ENCODE results near the gene GBGT1. TPM values are rescaled to one million over a fixed set of nuclear protein-coding genes. Genes with fewer than 3 reads are reported as not detected.
"Not testable (repeated sequence)": the region's sequence is repeated elsewhere in the genome, so short reads cannot be mapped to it uniquely, and the experiment has no call there.

The GBGT1 gene
- total RNA-seq, 6 experiments from 2014 or later = 1.1 to 2.8 (median 1.7) TPM

DNA sequence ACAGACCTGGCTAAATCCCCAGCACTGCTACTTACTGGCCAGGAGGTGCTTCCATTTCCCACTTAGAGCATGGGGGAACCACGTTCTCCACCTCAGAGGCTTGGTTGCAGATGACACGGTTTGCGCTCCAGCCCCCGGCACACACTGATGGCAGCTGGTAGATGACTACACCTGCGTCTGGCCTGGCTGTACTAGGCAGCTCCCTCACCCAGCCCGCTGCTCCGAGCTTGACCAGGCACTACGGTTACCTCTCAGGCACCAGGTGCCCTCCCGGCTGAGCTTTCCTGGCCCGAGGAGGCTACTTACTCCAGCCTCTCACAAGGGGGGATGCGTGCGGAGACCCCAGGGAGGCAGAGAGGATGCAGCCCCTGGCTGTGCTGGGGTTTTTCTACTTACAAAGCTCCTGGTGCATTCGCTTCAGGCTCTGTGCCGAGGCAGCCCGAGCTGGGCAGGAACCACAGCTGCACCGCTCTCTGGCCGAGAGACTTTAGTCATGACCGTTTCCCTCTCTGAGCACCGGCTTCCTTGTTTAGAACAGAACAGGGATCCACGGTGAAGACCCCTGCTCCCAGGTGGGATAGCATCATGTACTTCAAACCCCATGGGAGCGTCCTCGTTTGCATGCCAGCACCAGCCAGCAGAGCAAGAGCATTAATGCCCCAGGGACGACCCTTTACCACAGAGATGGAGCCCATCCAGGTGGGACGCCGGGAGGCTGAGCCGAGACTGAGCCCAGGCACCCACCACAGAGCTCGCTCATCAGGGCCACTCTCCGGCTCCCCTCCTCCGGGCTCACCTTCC lies 7.6 kb upstream of the GBGT1 start:
- Mint-ChIP-seq H3K9me3 (no peaks in the 10 kb centered on the region), H3K4me1 (ENCODE audit: low read depth) (peaks cover 5% of the 10 kb centered on the region; the same call in 1 of the 2 replicates), H3K27me3 (ENCODE audit: insufficient read depth) (peaks cover 40% of the 10 kb centered on the region), H3K4me3 (no peak overlapping the region), H3K36me3 (ENCODE audit: low read depth) (no peaks in the 10 kb centered on the region), H3K27ac (no peak overlapping the region)
- TF ChIP-seq, protein P1, sequence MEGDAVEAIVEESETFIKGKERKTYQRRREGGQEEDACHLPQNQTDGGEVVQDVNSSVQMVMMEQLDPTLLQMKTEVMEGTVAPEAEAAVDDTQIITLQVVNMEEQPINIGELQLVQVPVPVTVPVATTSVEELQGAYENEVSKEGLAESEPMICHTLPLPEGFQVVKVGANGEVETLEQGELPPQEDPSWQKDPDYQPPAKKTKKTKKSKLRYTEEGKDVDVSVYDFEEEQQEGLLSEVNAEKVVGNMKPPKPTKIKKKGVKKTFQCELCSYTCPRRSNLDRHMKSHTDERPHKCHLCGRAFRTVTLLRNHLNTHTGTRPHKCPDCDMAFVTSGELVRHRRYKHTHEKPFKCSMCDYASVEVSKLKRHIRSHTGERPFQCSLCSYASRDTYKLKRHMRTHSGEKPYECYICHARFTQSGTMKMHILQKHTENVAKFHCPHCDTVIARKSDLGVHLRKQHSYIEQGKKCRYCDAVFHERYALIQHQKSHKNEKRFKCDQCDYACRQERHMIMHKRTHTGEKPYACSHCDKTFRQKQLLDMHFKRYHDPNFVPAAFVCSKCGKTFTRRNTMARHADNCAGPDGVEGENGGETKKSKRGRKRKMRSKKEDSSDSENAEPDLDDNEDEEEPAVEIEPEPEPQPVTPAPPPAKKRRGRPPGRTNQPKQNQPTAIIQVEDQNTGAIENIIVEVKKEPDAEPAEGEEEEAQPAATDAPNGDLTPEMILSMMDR (IDR thresholded peaks at IDR 0.05) = no peak
- no peak for DNase-seq

DNA sequence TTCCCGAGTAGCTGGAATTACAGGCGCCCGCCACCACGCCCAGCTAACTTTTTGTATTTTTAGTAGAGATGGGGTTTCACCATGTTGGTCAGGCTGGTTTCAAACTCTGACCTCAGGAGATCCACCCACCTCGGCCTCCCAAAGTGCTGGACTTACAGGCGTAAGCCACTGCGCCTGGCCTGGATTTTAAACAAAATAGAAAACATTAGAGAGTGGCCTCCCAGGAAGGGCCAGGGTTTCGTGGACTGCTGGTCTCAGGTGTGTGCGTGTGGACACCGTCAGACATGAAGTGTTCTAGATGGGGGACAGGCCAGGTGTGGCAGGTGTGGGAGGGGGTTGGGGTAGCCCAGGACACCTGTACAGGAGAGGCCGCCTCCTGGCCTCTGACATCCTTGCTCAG lies 7.0 kb upstream of the GBGT1 start:
- no peak for DNase-seq
- TF ChIP-seq, protein P1 (IDR thresholded peaks at IDR 0.05) = no peak
- Mint-ChIP-seq H3K27ac (no peak overlapping the region), H3K4me3 (no peak overlapping the region), H3K27me3 (ENCODE audit: insufficient read depth) (peaks cover 35% of the 10 kb centered on the region), H3K9me3 (no peaks in the 10 kb centered on the region), H3K4me1 (ENCODE audit: low read depth) (peaks cover 5% of the 10 kb centered on the region; the same call in 1 of the 2 replicates), H3K36me3 (ENCODE audit: low read depth) (no peaks in the 10 kb centered on the region)

DNA sequence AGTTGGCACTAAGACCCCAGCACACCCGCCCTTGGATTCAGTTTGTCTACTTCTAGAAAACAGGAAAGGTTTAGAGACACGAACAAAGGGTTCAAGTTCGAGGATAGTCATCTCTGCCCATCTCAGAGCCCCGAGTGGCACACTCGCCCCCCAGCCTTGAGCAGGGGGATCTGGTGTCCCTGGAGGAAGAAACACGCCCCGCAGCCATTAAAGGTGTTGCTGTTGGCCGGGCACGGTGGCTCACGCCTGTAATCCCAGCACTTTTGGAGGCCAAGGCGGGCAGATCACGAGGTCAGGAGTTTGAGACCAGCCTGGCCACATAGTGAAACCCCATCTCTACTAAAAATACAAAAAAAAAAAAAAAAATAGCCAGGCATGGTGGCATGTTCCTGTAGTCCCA lies 6.0 kb upstream of the GBGT1 start:
- DNase-seq; H3K27ac Mint-ChIP-seq; H3K4me1 Mint-ChIP-seq (ENCODE audit: low read depth); H3K36me3 Mint-ChIP-seq (ENCODE audit: low read depth); H3K4me3 Mint-ChIP-seq; H3K9me3 Mint-ChIP-seq: not testable (repeated sequence)
- peaks cover 28% of the 10 kb centered on the region for H3K27me3 Mint-ChIP-seq (ENCODE audit: insufficient read depth)

DNA sequence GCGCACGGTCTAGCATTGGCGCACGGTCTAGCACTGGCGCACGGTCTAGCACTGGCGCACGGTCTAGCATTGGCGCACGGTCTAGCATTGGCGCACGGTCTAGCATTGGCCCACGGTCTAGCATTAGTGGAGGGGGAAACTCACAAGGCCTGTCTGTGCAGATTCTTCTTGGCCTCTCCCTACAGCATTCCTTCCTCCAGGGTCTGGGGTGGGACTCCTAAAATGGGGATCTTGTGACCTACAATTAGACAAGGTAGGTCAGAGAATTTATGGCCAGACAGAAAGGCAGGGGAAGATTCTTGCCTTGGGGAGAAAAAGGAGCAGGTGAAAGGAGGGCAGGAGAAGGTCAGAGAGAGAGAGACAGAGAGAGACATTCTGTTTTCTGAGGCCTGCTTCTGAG lies 5.4 kb upstream of the GBGT1 start:
- H3K9me3 Mint-ChIP-seq = no peaks in the 10 kb centered on the region
- no peak overlapping the region for H3K4me3 Mint-ChIP-seq
- DNase-seq = no peak
- H3K36me3 Mint-ChIP-seq (ENCODE audit: low read depth) = no peaks in the 10 kb centered on the region
- TF ChIP-seq, protein P1 (IDR thresholded peaks at IDR 0.05) = no peak
- peaks cover 5% of the 10 kb centered on the region; the same call in 1 of the 2 replicates for H3K4me1 Mint-ChIP-seq (ENCODE audit: low read depth)
- no peak overlapping the region for H3K27ac Mint-ChIP-seq
- H3K27me3 Mint-ChIP-seq (ENCODE audit: insufficient read depth) = peaks cover 24% of the 10 kb centered on the region

DNA sequence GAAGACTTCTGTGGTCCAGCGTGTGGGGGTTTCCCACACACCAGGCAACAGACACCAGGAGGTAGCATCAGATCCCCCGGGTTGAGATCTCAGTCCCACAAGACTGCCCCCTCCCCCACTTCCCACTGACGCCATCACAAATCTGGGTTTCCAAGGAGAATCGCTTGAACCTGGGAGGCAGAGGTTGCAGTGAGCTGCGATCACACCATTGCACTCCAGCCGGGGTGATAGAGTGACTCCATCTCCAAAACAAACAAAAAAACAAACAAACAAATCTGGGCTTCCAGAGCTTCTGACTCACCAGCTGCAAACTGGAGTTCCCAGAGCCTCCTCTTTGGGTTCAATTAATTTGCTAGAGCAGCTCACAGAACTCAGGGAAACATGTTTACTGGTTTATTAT lies 4.7 kb upstream of the GBGT1 start:
- peak overlapping the region; percentile 66; the same call in 1 of the 2 replicates for H3K27ac Mint-ChIP-seq
- no peak overlapping the region for H3K4me3 Mint-ChIP-seq
- TF ChIP-seq, protein P1 (IDR thresholded peaks at IDR 0.05) = no peak
- H3K27me3 Mint-ChIP-seq (ENCODE audit: insufficient read depth) = peaks cover 19% of the 10 kb centered on the region
- H3K9me3 Mint-ChIP-seq = no peaks in the 10 kb centered on the region
- peak; percentile 52 for DNase-seq
- H3K4me1 Mint-ChIP-seq (ENCODE audit: low read depth) = peaks cover 5% of the 10 kb centered on the region; the same call in 1 of the 2 replicates
- H3K36me3 Mint-ChIP-seq (ENCODE audit: low read depth) = no peaks in the 10 kb centered on the region

DNA sequence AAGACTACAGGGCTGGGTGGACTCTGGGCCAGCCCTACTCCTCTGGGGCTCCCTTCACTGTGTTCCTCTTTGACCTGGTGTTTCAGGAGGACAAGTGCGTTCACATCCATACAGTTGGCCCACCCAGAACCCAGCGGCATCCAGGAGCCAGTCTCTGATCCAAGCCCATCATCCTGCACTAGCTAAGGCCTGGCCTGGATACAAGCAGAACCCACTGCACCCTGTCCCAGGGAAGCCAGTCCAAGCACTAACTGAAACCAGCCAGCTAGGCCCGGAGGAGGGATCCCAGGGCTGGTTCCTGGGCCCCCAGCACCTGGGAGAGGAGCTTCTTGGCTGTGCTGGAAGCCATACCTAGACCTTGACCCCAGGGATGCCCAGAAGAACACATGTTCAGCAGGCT lies 4.1 kb upstream of the GBGT1 start:
- DNase-seq = no peak
- Mint-ChIP-seq H3K27ac (no peak overlapping the region), H3K9me3 (no peaks in the 10 kb centered on the region), H3K4me3 (no peak overlapping the region), H3K27me3 (ENCODE audit: insufficient read depth) (peaks cover 19% of the 10 kb centered on the region), H3K36me3 (ENCODE audit: low read depth) (no peaks in the 10 kb centered on the region), H3K4me1 (ENCODE audit: low read depth) (peaks cover 5% of the 10 kb centered on the region; the same call in 1 of the 2 replicates)
- TF ChIP-seq, protein P1 (IDR thresholded peaks at IDR 0.05) = no peak

Data from HFFc6 (cell line).